K562 (cell line): ENCODE results near the gene NCAPG2. TPM values are rescaled to one million over a fixed set of nuclear protein-coding genes. Genes with fewer than 3 reads are reported as not detected.

Experiments
- ATAC-seq: fragments of 200-7000 bp; cut with Tn5 transposase; 3 replicates; pipeline ENCODE4 v1.9.1; 2020; ENCODE audit warnings: moderate library complexity
- BruUV-seq: library from RNA; stranded (reverse); fragments of 400-500 nt; replicated peaks from 2 replicates; lab custom pipeline; 2021; lab: Mats Ljungman, UMichigan
- CTCF ChIA-PET: fragments of 300-600 bp; formaldehyde crosslinking; extraction: SDS; loops from one replicate; lab custom pipeline; 2021; ENCODE audit warnings: low intra/inter-chr PET ratio; lab: Yijun Ruan, JAX
- POLR2A ChIA-PET: fragments of 300-600, 350-650 bp; sonication (Branson Sonifier 250); formaldehyde crosslinking; extraction: SDS; loops from one replicate; lab custom pipeline; 2021; ENCODE audit warnings: antibody characterized with exemption, inconsistent platforms; lab: Yijun Ruan, JAX
- DNase-seq, 4 experiments: peaks; one replicate each; pipeline versions ENCODE4 v3.0.0 to v3.0.0-alpha.2; 2011 to 2018; ENCODE audit warnings: low spot score in 3 of 4, mixed read lengths in 3 of 4; ENCODE audit errors: extremely low read depth in 1 of 4
- FAIRE-seq: peaks from 2 replicates; lab custom pipeline; 2011; peaks lifted over from hg19 to GRCh38; lab: Jason Lieb, UNC
- H2AFZ ChIP-seq: 2 replicates; pipeline ENCODE4 v1.6.0; 2011; ENCODE audit warnings: low read depth, low read length, control low read depth, inconsistent platforms
- H3K27ac ChIP-seq: fragments of 200-600 bp; 3 replicates; pipeline ENCODE4 v1.8.0; 2011; ENCODE audit warnings: low read depth, mild to moderate bottlenecking, control low read depth, inconsistent platforms, low read length, moderate library complexity, mixed read lengths; ENCODE audit errors: extremely low read depth
- H3K27me3 ChIP-seq, 2 experiments: fragments of 300-600 bp in 1 of 2; 2 replicates in 1 of 2; 3 replicates in 1 of 2; pipeline versions ENCODE4 v1.6.0 to v1.8.0; 2011; ENCODE audit warnings: inconsistent platforms in 2 of 2, low read length in 2 of 2, mild to moderate bottlenecking in 1 of 2, mixed read lengths in 1 of 2, moderate library complexity in 1 of 2; ENCODE audit not compliant: control insufficient read depth in 2 of 2, insufficient read depth in 2 of 2
- H3K36me3 ChIP-seq: fragments of 300-600 bp; 3 replicates; pipeline ENCODE4 v1.8.0; 2011; ENCODE audit warnings: mild to moderate bottlenecking, low read length, inconsistent platforms; ENCODE audit not compliant: control insufficient read depth, insufficient read depth
- H3K4me1 ChIP-seq, 2 experiments: fragments of 200-600 bp in 1 of 2; replicated peaks in 1 of 2; 2 replicates in 1 of 2; 3 replicates in 1 of 2; pipeline versions ENCODE4 v1.5.1 to v1.8.0; 2011; ENCODE audit warnings: inconsistent platforms in 2 of 2, low read length in 2 of 2, mild to moderate bottlenecking in 1 of 2, mixed read lengths in 1 of 2, moderate library complexity in 1 of 2; ENCODE audit not compliant: control insufficient read depth in 2 of 2, insufficient read depth in 2 of 2
- H3K4me2 ChIP-seq: 2 replicates; pipeline ENCODE4 v1.6.1; 2011; ENCODE audit warnings: low read length, control low read depth, inconsistent platforms, mixed read lengths; ENCODE audit not compliant: insufficient read depth
- H3K4me3 ChIP-seq: fragments of 200-600 bp; sonication (generic), shearing (Covaris generic); 2 replicates; pipeline ENCODE4 v1.5.1; 2016; ENCODE audit warnings: control low read depth, inconsistent platforms
- H3K79me2 ChIP-seq: fragments of 200-600 bp; 3 replicates; pipeline ENCODE4 v1.8.0; 2011; ENCODE audit warnings: low read length, inconsistent platforms; ENCODE audit not compliant: control insufficient read depth, insufficient read depth
- H3K9ac ChIP-seq, 2 experiments: 2 replicates each; pipeline versions ENCODE4 v1.6.0 to v1.6.1; 2011; ENCODE audit warnings: low read depth in 2 of 2, low read length in 2 of 2, control low read depth in 1 of 2, inconsistent platforms in 1 of 2, mild to moderate bottlenecking in 1 of 2, mixed read lengths in 1 of 2; ENCODE audit not compliant: insufficient read depth in 1 of 2
- H3K9me1 ChIP-seq: one replicate; pipeline ENCODE4 v1.6.0; 2011; ENCODE audit warnings: inconsistent platforms, mild to moderate bottlenecking, low read length, moderate library complexity; ENCODE audit not compliant: control insufficient read depth, insufficient read depth
- H3K9me3 ChIP-seq: replicated peaks from 2 replicates; pipeline ENCODE4 v1.5.1; 2011; ENCODE audit warnings: low read depth, low read length, inconsistent platforms; ENCODE audit not compliant: control insufficient read depth, insufficient read depth
- H4K20me1 ChIP-seq: replicated peaks from 2 replicates; pipeline ENCODE4 v1.6.1; 2011; ENCODE audit warnings: low read length, inconsistent platforms, mixed read lengths; ENCODE audit not compliant: control insufficient read depth, insufficient read depth
- ARID1B ChIP-seq: fragments of 450-650 bp; IDR thresholded peaks from 2 replicates; pipeline ENCODE4 v1.6.1; 2016; ENCODE audit warnings: antibody characterized with exemption, mild to moderate bottlenecking, inconsistent platforms
- IRF2 ChIP-seq: sonication (generic); formaldehyde crosslinking; IDR thresholded peaks from 2 replicates; pipeline ENCODE4 v1.8.1; 2022; ENCODE audit warnings: mild to moderate bottlenecking, missing genetic modification reagents
- PRDM10 ChIP-seq: fragments of 450-650 bp; IDR thresholded peaks from 2 replicates; pipeline ENCODE4 v1.6.1; 2018; ENCODE audit not compliant: partially characterized antibody
- VEZF1 ChIP-seq: fragments of 200-800 bp; sonication (Bioruptor generic); IDR thresholded peaks from 2 replicates; pipeline ENCODE4 v1.6.1; 2017; ENCODE audit warnings: missing genetic modification characterization, missing compliant biosample characterization
- ZKSCAN3 ChIP-seq: fragments of 250-450 bp; sonication (Bioruptor Pico); IDR thresholded peaks from 2 replicates; pipeline ENCODE4 v1.4.0; 2020
- ZNF263 ChIP-seq: sonication (generic); formaldehyde crosslinking; IDR thresholded peaks from 2 replicates; pipeline ENCODE4 v1.8.0; 2022; ENCODE audit warnings: mild to moderate bottlenecking, missing genetic modification reagents, borderline replicate concordance
- ZNF347 ChIP-seq: fragments of 450-650 bp; formaldehyde crosslinking; IDR thresholded peaks from 2 replicates; pipeline ENCODE4 v1.4.0; 2020; ENCODE audit warnings: low read depth, mild to moderate bottlenecking, moderate library complexity
- WGBS: fragments of 100-300 bp; shearing (Covaris generic); methylation state at CpG from one replicate; pipeline ENCODE4 v1.1.6; 2016; ENCODE audit warnings: low coverage, mixed read lengths; ENCODE audit not compliant: insufficient coverage; ENCODE audit errors: missing lambda C conversion rate; 5-methylcytosine and 5-hydroxymethylcytosine counted together
- in situ Hi-C: fragments of 300-500 bp; cut with MboI; formaldehyde crosslinking; loops from 4 replicates; pipeline ENCODE4 v1.15.0; 2018; ENCODE audit warnings: inconsistent platforms, mixed read lengths
- intact Hi-C: fragments of 100-400 bp; cut with micrococcal nuclease; formaldehyde crosslinking; loops from 2 replicates; pipeline ENCODE4 v1.14.2; 2022
- polyA plus RNA-seq, 8 experiments: library from polyadenylated mRNA; depleted of rRNA in 4 of 8; stranded (reverse) in 5 of 8; unstranded in 3 of 8; fragments of >200 nt; fragmentation: Nextera tagmentation in 2 of 8; fragmentation: Illumina TruSeq in 1 of 8; extraction: Ambion mirVana in 2 of 8; extraction: Trizol in 1 of 8; gene quantifications; 2 replicates each; pipeline versions ENCODE4 v1.2.1 to v1.2.3, GENCODE V29; 2011 to 2014; ENCODE audit warnings: inconsistent platforms in 1 of 8, missing spikeins in 1 of 8
- total RNA-seq, 7 experiments: library from RNA; depleted of rRNA in 6 of 7; stranded (reverse); fragments of >200 nt in 6 of 7; fragmentation: Illumina TruSeq in 2 of 7; extraction: Trizol in 2 of 7; gene quantifications; 2 replicates each; pipeline versions ENCODE4 v1.2.1 to v1.2.3, GENCODE V29; 2011 to 2021; ENCODE audit warnings: low replicate concordance in 1 of 7
- TF ChIP-seq, protein P1 (sequence below): fragments of 250-450 bp; sonication (Bioruptor Pico); IDR thresholded peaks from 2 replicates; pipeline ENCODE4 v1.4.0; 2020
- TF ChIP-seq, protein P2 (sequence below): fragments of 450-650 bp; formaldehyde crosslinking; IDR thresholded peaks from 2 replicates; pipeline ENCODE4 v1.4.0; 2020; ENCODE audit warnings: mild to moderate bottlenecking, mixed read lengths

The NCAPG2 gene
- total and polyA plus RNA-seq, 9 of the 15 experiments (the other 6 are each of a cell fraction or from before 2014, with no cell fraction given) = 21.5 to 127 (median 86.1) TPM

DNA sequence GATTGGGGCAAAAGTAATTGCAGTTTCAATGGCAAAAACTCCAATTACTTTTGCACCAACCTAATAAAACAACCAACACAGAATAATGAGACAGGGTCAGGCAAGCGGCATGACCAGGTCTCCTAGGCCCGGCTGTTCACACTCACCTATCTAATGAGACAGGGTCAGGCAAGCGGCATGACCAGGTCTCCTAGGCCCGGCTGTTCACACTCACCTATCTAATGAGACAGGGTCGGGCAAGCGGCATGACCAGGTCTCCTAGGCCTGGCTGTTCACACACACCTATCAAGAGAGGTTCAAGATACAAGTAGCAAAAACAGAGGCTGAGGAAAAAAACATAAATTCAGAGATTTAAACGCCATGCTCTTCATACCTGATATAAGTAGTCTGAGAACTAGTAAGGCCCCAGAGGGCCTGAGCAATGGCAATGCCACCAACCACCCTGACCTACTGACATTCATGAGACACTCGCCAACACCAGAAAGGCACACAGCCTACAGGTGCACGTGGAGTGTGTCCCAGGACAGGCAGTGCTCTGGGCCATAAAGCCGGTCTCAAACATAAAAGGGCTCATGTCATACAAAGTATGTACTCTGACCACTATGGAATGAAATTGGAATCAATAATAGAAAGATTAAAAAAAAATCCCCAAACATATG is 40.6 kb upstream of the NCAPG2 start:
- Histone ChIP-seq H4K20me1 (no peaks in the 10 kb centered on the region), H3K79me2 (no peaks in the 10 kb centered on the region), H3K9me3 (no peaks in the 10 kb centered on the region), H3K36me3 (peaks cover 88% of the 10 kb centered on the region), H3K4me1 (peaks cover 15 to 21% of the 10 kb centered on the region in 2 experiments; a peak in 4 of 5 replicates), H2AFZ (no peak overlapping the region), H3K9me1 (no peaks in the 10 kb centered on the region), H3K9ac (no peak overlapping the region), H3K4me3 (no peak overlapping the region), H3K27ac (no peak overlapping the region), H3K27me3 (no peaks in the 10 kb centered on the region), H3K4me2 (no peak overlapping the region)
- ATAC-seq = no peak
- WGBS = 86% methylated on average over 10 of the region's 10 CpGs
- intact Hi-C loops = no loop called here
- no peak for DNase-seq
- no TSS peak for BruUV-seq
- ChIA-PET POLR2A (no interaction called here), CTCF (no interaction called here)
- no peak for FAIRE-seq
- in situ Hi-C loops = no loop called here
- no peak for TF ChIP-seq IRF2 (CRISPR knock-in tag)
- TF ChIP-seq, protein P1, sequence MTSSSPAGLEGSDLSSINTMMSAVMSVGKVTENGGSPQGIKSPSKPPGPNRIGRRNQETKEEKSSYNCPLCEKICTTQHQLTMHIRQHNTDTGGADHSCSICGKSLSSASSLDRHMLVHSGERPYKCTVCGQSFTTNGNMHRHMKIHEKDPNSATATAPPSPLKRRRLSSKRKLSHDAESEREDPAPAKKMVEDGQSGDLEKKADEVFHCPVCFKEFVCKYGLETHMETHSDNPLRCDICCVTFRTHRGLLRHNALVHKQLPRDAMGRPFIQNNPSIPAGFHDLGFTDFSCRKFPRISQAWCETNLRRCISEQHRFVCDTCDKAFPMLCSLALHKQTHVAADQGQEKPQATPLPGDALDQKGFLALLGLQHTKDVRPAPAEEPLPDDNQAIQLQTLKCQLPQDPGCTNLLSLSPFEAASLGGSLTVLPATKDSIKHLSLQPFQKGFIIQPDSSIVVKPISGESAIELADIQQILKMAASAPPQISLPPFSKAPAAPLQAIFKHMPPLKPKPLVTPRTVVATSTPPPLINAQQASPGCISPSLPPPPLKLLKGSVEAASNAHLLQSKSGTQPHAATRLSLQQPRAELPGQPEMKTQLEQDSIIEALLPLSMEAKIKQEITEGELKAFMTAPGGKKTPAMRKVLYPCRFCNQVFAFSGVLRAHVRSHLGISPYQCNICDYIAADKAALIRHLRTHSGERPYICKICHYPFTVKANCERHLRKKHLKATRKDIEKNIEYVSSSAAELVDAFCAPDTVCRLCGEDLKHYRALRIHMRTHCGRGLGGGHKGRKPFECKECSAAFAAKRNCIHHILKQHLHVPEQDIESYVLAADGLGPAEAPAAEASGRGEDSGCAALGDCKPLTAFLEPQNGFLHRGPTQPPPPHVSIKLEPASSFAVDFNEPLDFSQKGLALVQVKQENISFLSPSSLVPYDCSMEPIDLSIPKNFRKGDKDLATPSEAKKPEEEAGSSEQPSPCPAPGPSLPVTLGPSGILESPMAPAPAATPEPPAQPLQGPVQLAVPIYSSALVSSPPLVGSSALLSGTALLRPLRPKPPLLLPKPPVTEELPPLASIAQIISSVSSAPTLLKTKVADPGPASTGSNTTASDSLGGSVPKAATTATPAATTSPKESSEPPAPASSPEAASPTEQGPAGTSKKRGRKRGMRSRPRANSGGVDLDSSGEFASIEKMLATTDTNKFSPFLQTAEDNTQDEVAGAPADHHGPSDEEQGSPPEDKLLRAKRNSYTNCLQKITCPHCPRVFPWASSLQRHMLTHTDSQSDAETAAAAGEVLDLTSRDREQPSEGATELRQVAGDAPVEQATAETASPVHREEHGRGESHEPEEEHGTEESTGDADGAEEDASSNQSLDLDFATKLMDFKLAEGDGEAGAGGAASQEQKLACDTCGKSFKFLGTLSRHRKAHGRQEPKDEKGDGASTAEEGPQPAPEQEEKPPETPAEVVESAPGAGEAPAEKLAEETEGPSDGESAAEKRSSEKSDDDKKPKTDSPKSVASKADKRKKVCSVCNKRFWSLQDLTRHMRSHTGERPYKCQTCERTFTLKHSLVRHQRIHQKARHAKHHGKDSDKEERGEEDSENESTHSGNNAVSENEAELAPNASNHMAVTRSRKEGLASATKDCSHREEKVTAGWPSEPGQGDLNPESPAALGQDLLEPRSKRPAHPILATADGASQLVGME (CRISPR knock-in tag) = no peak
- no peak for TF ChIP-seq ZNF263 (CRISPR knock-in tag)
- TF ChIP-seq VEZF1 (CRISPR knock-in tag) = no peak
- no peak for TF ChIP-seq ARID1B
- TF ChIP-seq ZNF347 = no peak
- TF ChIP-seq ZKSCAN3 (CRISPR knock-in tag) = no peak
- no peak for TF ChIP-seq PRDM10
- TF ChIP-seq, protein P2, sequence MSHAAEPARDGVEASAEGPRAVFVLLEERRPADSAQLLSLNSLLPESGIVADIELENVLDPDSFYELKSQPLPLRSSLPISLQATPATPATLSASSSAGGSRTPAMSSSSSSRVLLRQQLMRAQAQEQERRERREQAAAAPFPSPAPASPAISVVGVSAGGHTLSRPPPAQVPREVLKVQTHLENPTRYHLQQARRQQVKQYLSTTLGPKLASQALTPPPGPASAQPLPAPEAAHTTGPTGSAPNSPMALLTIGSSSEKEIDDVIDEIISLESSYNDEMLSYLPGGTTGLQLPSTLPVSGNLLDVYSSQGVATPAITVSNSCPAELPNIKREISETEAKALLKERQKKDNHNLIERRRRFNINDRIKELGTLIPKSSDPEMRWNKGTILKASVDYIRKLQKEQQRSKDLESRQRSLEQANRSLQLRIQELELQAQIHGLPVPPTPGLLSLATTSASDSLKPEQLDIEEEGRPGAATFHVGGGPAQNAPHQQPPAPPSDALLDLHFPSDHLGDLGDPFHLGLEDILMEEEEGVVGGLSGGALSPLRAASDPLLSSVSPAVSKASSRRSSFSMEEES = no peak
